ENCODE results near the gene PATE2. TPM values are rescaled to one million over a fixed set of nuclear protein-coding genes. Genes with fewer than 3 reads are reported as not detected.

Gene PATE2
- total and polyA plus RNA-seq, 9 donors = 0.10 to 0.12 TPM; not detected in 7

- no peak for DNase-seq
- TF ChIP-seq CTCF (IDR thresholded peaks at IDR 0.05) (no peak), EP300 (IDR thresholded peaks at IDR 0.05) (no peak), POLR2A (IDR thresholded peaks at IDR 0.05) (no peak)
- Histone ChIP-seq H3K9me3 (no peaks in the 10 kb centered on the region), H3K4me1 (ENCODE audit: insufficient read depth) (no peaks in the 10 kb centered on the region), H3K27ac (no peak overlapping the region), H3K4me3 (no peak overlapping the region), H3K36me3 (no peaks in the 10 kb centered on the region), H3K27me3 (no peaks in the 10 kb centered on the region)
- 49 to 53% (median 52%) methylated on average over 3 of the region's 3 CpGs for WGBS, 3 donors
- intact Hi-C loops (cut with DNase I) = no loop called here
Measured at GRCh38 chr11:125773516-125773915, 5.1 kb downstream of the PATE2 start.

GRCh38 chr11:125772834-125773505 lies 5.7 kb downstream of the PATE2 start:
- no peak overlapping the region for H3K27ac ChIP-seq
- intact Hi-C loops (cut with DNase I) = no loop called here
- H3K4me1 ChIP-seq (ENCODE audit: insufficient read depth) = no peaks in the 10 kb centered on the region
- no peaks in the 10 kb centered on the region for H3K36me3 ChIP-seq
- 20 to 22% (median 22%) methylated on average over 3 of the region's 3 CpGs for WGBS, 3 donors
- no peak overlapping the region for H3K4me3 ChIP-seq
- TF ChIP-seq POLR2A (IDR thresholded peaks at IDR 0.05) = no peak
- TF ChIP-seq CTCF (IDR thresholded peaks at IDR 0.05) = no peak
- no peak for TF ChIP-seq EP300 (IDR thresholded peaks at IDR 0.05)
- H3K9me3 ChIP-seq = no peaks in the 10 kb centered on the region
- no peak for DNase-seq
- H3K27me3 ChIP-seq = no peaks in the 10 kb centered on the region

GRCh38 chr11:125770583-125770982 lies 8.0 kb downstream of the PATE2 start:
- no peaks in the 10 kb centered on the region for H3K9me3 ChIP-seq
- TF ChIP-seq CTCF (IDR thresholded peaks at IDR 0.05) (no peak), EP300 (IDR thresholded peaks at IDR 0.05) (no peak), POLR2A (IDR thresholded peaks at IDR 0.05) (no peak)
- no peaks in the 10 kb centered on the region for H3K27me3 ChIP-seq
- DNase-seq = no peak
- 72 to 82% (median 76%) methylated on average over 2 of the region's 2 CpGs for WGBS, 3 donors
- H3K27ac ChIP-seq = no peak overlapping the region
- no peaks in the 10 kb centered on the region for H3K4me1 ChIP-seq (ENCODE audit: insufficient read depth)
- intact Hi-C loops (cut with DNase I) = no loop called here
- no peaks in the 10 kb centered on the region for H3K36me3 ChIP-seq
- no peak overlapping the region for H3K4me3 ChIP-seq

GRCh38 chr11:125768336-125769046 lies 10.1 kb downstream of the PATE2 start:
- Histone ChIP-seq H3K27ac (no peak overlapping the region), H3K27me3 (no peaks in the 10 kb centered on the region), H3K36me3 (no peaks in the 10 kb centered on the region), H3K9me3 (no peaks in the 10 kb centered on the region), H3K4me1 (ENCODE audit: insufficient read depth) (no peaks in the 10 kb centered on the region), H3K4me3 (no peak overlapping the region)
- no peak for DNase-seq
- WGBS, 3 donors = 48 to 51% (median 50%) methylated on average over 10 of the region's 10 CpGs
- no peak for TF ChIP-seq EP300 (IDR thresholded peaks at IDR 0.05)
- intact Hi-C loops (cut with DNase I) = no loop called here

GRCh38 chr11:125766251-125766650 lies 12.4 kb downstream of the PATE2 start:
- no peaks in the 10 kb centered on the region for H3K36me3 ChIP-seq
- 71 to 78% (median 73%) methylated on average over 1 of the region's 1 CpG for WGBS, 3 donors
- no peak overlapping the region for H3K4me3 ChIP-seq
- H3K27me3 ChIP-seq = no peaks in the 10 kb centered on the region
- intact Hi-C loops (cut with DNase I) = no loop called here
- no peaks in the 10 kb centered on the region for H3K4me1 ChIP-seq (ENCODE audit: insufficient read depth)
- H3K9me3 ChIP-seq = no peaks in the 10 kb centered on the region
- TF ChIP-seq CTCF (IDR thresholded peaks at IDR 0.05) (no peak), EP300 (IDR thresholded peaks at IDR 0.05) (no peak), POLR2A (IDR thresholded peaks at IDR 0.05) (no peak)
- no peak overlapping the region for H3K27ac ChIP-seq
- DNase-seq = no peak
